K562 (cell line): ENCODE results near the gene MEX3A. TPM values are rescaled to one million over a fixed set of nuclear protein-coding genes. Genes with fewer than 3 reads are reported as not detected.
A peak's percentile ranks its signal among the peaks of the same experiment; 100 is the strongest.

Source experiments
- FOXK1 ChIP-seq: sonication (generic); formaldehyde crosslinking; IDR thresholded peaks from 2 replicates; pipeline ENCODE4 v1.8.0; 2022; ENCODE audit warnings: missing genetic modification reagents, mild to moderate bottlenecking, borderline replicate concordance
- REST ChIP-seq, 2 experiments: fragments of 450-650 bp; formaldehyde crosslinking in 1 of 2; IDR thresholded peaks; 2 replicates each; pipeline versions ENCODE4 v1.4.0 to v1.6.1; 2014 to 2020; ENCODE audit warnings: mild to moderate bottlenecking in 2 of 2, borderline replicate concordance in 1 of 2, low read depth in 1 of 2
- SETDB1 ChIP-seq: IDR thresholded peaks from one replicate; pipeline ENCODE4 v1.6.1; 2012; ENCODE audit warnings: low read length, control low read depth, inconsistent platforms
- SIN3B ChIP-seq: fragments of 450-650 bp; IDR thresholded peaks from 2 replicates; pipeline ENCODE4 v1.6.1; 2017; ENCODE audit warnings: low read depth, mild to moderate bottlenecking, moderate library complexity
- SLC30A9 ChIP-seq: fragments of 250-450 bp; sonication (Bioruptor Pico); IDR thresholded peaks from 2 replicates; pipeline ENCODE4 v1.8.0; 2022; ENCODE audit warnings: mild to moderate bottlenecking, moderate library complexity
- polyA plus RNA-seq, 8 experiments: library from polyadenylated mRNA; depleted of rRNA in 4 of 8; stranded (reverse) in 5 of 8; unstranded in 3 of 8; fragments of >200 nt; fragmentation: Nextera tagmentation in 2 of 8; fragmentation: Illumina TruSeq in 1 of 8; extraction: Ambion mirVana in 2 of 8; extraction: Trizol in 1 of 8; gene quantifications; 2 replicates each; pipeline versions ENCODE4 v1.2.1 to v1.2.3, GENCODE V29; 2011 to 2014; ENCODE audit warnings: inconsistent platforms in 1 of 8, missing spikeins in 1 of 8
- total RNA-seq, 7 experiments: library from RNA; depleted of rRNA in 6 of 7; stranded (reverse); fragments of >200 nt in 6 of 7; fragmentation: Illumina TruSeq in 2 of 7; extraction: Trizol in 2 of 7; gene quantifications; 2 replicates each; pipeline versions ENCODE4 v1.2.1 to v1.2.3, GENCODE V29; 2011 to 2021; ENCODE audit warnings: low replicate concordance in 1 of 7

Gene MEX3A
- total and polyA plus RNA-seq, 9 of the 15 experiments (the other 6 are each of a cell fraction or from before 2014, with no cell fraction given) = 0.36 to 13.7 (median 5.2) TPM

GRCh38 chr1:156054500-156055280 is 27.6 kb downstream of the MEX3A start, which contains the start of gene LAMTOR2 (continued):
- no peak for TF ChIP-seq REST (IDR thresholded peaks at IDR 0.05; ENCODE audit: borderline replicate concordance)
- TF ChIP-seq REST (CRISPR knock-in tag; IDR thresholded peaks at IDR 0.05; ENCODE audit: low read depth) = no peak
- TF ChIP-seq SETDB1 = no peak
- peak; percentile 32; the same call in 1 of the 2 replicates for TF ChIP-seq FOXK1
- no peak for TF ChIP-seq SLC30A9 (CRISPR knock-in tag)
- peak; percentile 61 for TF ChIP-seq SIN3B
